Tibial nerve (tissue), 4 donors: ENCODE data around the gene PLEKHG4. TPM values are rescaled to one million over a fixed set of nuclear protein-coding genes. Genes with fewer than 3 reads are reported as not detected.
A peak's percentile ranks its signal among the peaks of the same experiment; 100 is the strongest.

Experiments used
- DNase-seq, 2 donors: peaks; one replicate each; pipeline ENCODE4 v3.0.0-alpha.2; 2019; ENCODE audit warnings: low spot score in 2 of 2
- H3K27ac ChIP-seq, 4 donors: fragments of 200-600 bp; sonication (generic) in 3 of 4; one replicate each; pipeline ENCODE4 v1.5.1; 2017 to 2019; ENCODE audit warnings: mild to moderate bottlenecking in 1 of 4
- H3K27me3 ChIP-seq, 2 donors: fragments of 200-600 bp; sonication (generic) in 1 of 2; one replicate each; pipeline versions ENCODE4 v1.5.1 to v1.6.0; 2017 to 2019
- H3K36me3 ChIP-seq, 3 donors: fragments of 200-600 bp; sonication (generic); one replicate each; pipeline ENCODE4 v1.5.1; 2018 to 2019
- H3K4me1 ChIP-seq, 4 donors: fragments of 200-600 bp; sonication (generic) in 3 of 4; one replicate each; pipeline ENCODE4 v1.5.1; 2017 to 2019
- H3K4me3 ChIP-seq, 4 donors: fragments of 200-600 bp; sonication (generic) in 3 of 4; one replicate each; pipeline ENCODE4 v1.5.1; 2017 to 2019; ENCODE audit warnings: mild to moderate bottlenecking in 1 of 4, moderate library complexity in 1 of 4
- H3K9me3 ChIP-seq, 4 donors: fragments of 200-600 bp; sonication (generic) in 3 of 4; one replicate each; pipeline ENCODE4 v1.5.1; 2017 to 2019
- CTCF ChIP-seq, 5 experiments: fragments of 200-600 bp in 3 of 5; fragments of 450-650 bp in 2 of 5; sonication (generic) in 3 of 5; IDR thresholded peaks; one replicate each; pipeline ENCODE4 v1.5.1; 2016 to 2019; ENCODE audit warnings: antibody characterized with exemption in 5 of 5, mild to moderate bottlenecking in 3 of 5, moderate library complexity in 2 of 5
- EP300 ChIP-seq, 2 donors: sonication (generic); formaldehyde crosslinking; IDR thresholded peaks; one replicate each; pipeline ENCODE4 v1.6.1; 2017; ENCODE audit warnings: antibody characterized with exemption in 2 of 2, mild to moderate bottlenecking in 1 of 2
- POLR2A ChIP-seq, 2 donors: fragments of 450-650 bp; IDR thresholded peaks; one replicate each; pipeline ENCODE4 v1.6.1; 2017; ENCODE audit warnings: antibody characterized with exemption in 2 of 2, mild to moderate bottlenecking in 2 of 2, moderate library complexity in 2 of 2
- WGBS, 2 donors: methylation state at CpG; one replicate each; pipeline ENCODE4 v1.1.5; 2018; 5-methylcytosine and 5-hydroxymethylcytosine counted together
- total RNA-seq, 4 donors: library from RNA; depleted of rRNA; stranded (reverse); fragments of >200 nt; gene quantifications; one replicate each; pipeline ENCODE4 v1.1.0, GENCODE V29; 2016

The PLEKHG4 gene
- 10 to 100 TPM; 25.6 to 42.4 (median 34.6) TPM for total RNA-seq

- TF ChIP-seq EP300 (IDR thresholded peaks at IDR 0.05) (no peak), CTCF (IDR thresholded peaks at IDR 0.05) (peak; percentile 86 to 95 (median 90))
- H3K36me3 ChIP-seq = peaks cover 0 to 34% (median 0%) of the 10 kb centered on the region in 3 donors
- peak within 1 kb of the TSS; percentile 74 to 93 (median 83) for H3K27ac ChIP-seq
- no peaks in the 10 kb centered on the region for H3K27me3 ChIP-seq
- no peaks in the 10 kb centered on the region for H3K9me3 ChIP-seq
- H3K4me3 ChIP-seq = peak within 1 kb of the TSS; percentile 51 to 77 (median 66)
- peak; percentile 37 to 57 for DNase-seq
- peaks cover 0 to 33% (median 20%) of the 10 kb centered on the region in 4 donors for H3K4me1 ChIP-seq
- WGBS, 2 donors = 33 to 42% methylated on average over 54 to 66 of the region's 83 CpGs
Measured at GRCh38 chr16:67279296-67280089, at the start of gene PLEKHG4. TSS of gene PLEKHG4 (plus strand) at chr16:67279532. CDS start at chr16:67280045, 513 bp downstream.

- TF ChIP-seq POLR2A (IDR thresholded peaks at IDR 0.05) (no peak), EP300 (IDR thresholded peaks at IDR 0.05) (no peak), CTCF (IDR thresholded peaks at IDR 0.05) (no peak)
- peaks cover 0 to 29% (median 10%) of the 10 kb centered on the region in 4 donors for H3K4me1 ChIP-seq
- no peaks in the 10 kb centered on the region for H3K9me3 ChIP-seq
- H3K27ac ChIP-seq = no peak overlapping the region
- WGBS, 2 donors = 91 to 92% methylated on average over 27 to 32 of the region's 32 CpGs
- H3K4me3 ChIP-seq = no peak overlapping the region
- no peaks in the 10 kb centered on the region for H3K27me3 ChIP-seq
- peaks cover 4 to 71% (median 9%) of the 10 kb centered on the region in 3 donors for H3K36me3 ChIP-seq
- DNase-seq = no peak
Measured at GRCh38 chr16:67229906-67230808, 49.2 kb upstream of the PLEKHG4 start.

- Histone ChIP-seq H3K4me1 (peaks cover 0 to 20% (median 9%) of the 10 kb centered on the region in 4 donors), H3K27ac (no peak overlapping the region), H3K4me3 (no peak overlapping the region), H3K9me3 (no peaks in the 10 kb centered on the region), H3K36me3 (peaks cover 8 to 79% (median 9%) of the 10 kb centered on the region in 3 donors), H3K27me3 (no peaks in the 10 kb centered on the region)
- TF ChIP-seq POLR2A (IDR thresholded peaks at IDR 0.05) (no peak), EP300 (IDR thresholded peaks at IDR 0.05) (no peak), CTCF (IDR thresholded peaks at IDR 0.05) (no peak)
- no peak for DNase-seq
- 82 to 84% methylated on average over 11 to 12 of the region's 12 CpGs for whole genome bisulfite sequencing, 2 donors
Measured at GRCh38 chr16:67230809-67231660, 48.3 kb upstream of the PLEKHG4 start.

GRCh38 chr16:67233596-67233995, 45.7 kb upstream of the PLEKHG4 start:
- no peak for DNase-seq
- H3K9me3 ChIP-seq = no peaks in the 10 kb centered on the region
- H3K36me3 ChIP-seq = peaks cover 9 to 99% (median 25%) of the 10 kb centered on the region in 3 donors
- H3K27ac ChIP-seq = no peak overlapping the region
- WGBS, 2 donors = 71 to 74% methylated on average over 7 of the region's 7 CpGs
- H3K4me3 ChIP-seq = no peak overlapping the region
- TF ChIP-seq POLR2A (IDR thresholded peaks at IDR 0.05) = no peak
- no peak for TF ChIP-seq CTCF (IDR thresholded peaks at IDR 0.05)
- no peak for TF ChIP-seq EP300 (IDR thresholded peaks at IDR 0.05)
- H3K27me3 ChIP-seq = no peaks in the 10 kb centered on the region
- H3K4me1 ChIP-seq = peaks cover 0 to 5% (median 0%) of the 10 kb centered on the region in 4 donors
